Epithelial cell of esophagus (primary cell): ENCODE measurements around the gene PLA2G4A.

ENCODE experiments used
- DNase-seq: peaks from one replicate; pipeline ENCODE4 v3.0.0; 2010; ENCODE audit warnings: low read depth
- H3K4me3 ChIP-seq: 2 replicates; pipeline ENCODE4 v1.5.1; 2011; ENCODE audit warnings: mild to moderate bottlenecking, low read length, control low read depth
- TF ChIP-seq, protein P1 (sequence below): IDR thresholded peaks from 2 replicates; pipeline ENCODE4 v1.5.1; 2011; ENCODE audit warnings: low read depth, mild to moderate bottlenecking, low read length, control low read depth, inconsistent platforms; ENCODE audit not compliant: insufficient read depth; ENCODE audit errors: missing control alignments

Gene PLA2G4A

GRCh38 chr1:186841599-186841998 is 12.8 kb downstream of the PLA2G4A start:
- no peak overlapping the region for H3K4me3 ChIP-seq
- TF ChIP-seq, protein P1, sequence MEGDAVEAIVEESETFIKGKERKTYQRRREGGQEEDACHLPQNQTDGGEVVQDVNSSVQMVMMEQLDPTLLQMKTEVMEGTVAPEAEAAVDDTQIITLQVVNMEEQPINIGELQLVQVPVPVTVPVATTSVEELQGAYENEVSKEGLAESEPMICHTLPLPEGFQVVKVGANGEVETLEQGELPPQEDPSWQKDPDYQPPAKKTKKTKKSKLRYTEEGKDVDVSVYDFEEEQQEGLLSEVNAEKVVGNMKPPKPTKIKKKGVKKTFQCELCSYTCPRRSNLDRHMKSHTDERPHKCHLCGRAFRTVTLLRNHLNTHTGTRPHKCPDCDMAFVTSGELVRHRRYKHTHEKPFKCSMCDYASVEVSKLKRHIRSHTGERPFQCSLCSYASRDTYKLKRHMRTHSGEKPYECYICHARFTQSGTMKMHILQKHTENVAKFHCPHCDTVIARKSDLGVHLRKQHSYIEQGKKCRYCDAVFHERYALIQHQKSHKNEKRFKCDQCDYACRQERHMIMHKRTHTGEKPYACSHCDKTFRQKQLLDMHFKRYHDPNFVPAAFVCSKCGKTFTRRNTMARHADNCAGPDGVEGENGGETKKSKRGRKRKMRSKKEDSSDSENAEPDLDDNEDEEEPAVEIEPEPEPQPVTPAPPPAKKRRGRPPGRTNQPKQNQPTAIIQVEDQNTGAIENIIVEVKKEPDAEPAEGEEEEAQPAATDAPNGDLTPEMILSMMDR = no peak
- DNase-seq = peak; percentile 78

DNA sequence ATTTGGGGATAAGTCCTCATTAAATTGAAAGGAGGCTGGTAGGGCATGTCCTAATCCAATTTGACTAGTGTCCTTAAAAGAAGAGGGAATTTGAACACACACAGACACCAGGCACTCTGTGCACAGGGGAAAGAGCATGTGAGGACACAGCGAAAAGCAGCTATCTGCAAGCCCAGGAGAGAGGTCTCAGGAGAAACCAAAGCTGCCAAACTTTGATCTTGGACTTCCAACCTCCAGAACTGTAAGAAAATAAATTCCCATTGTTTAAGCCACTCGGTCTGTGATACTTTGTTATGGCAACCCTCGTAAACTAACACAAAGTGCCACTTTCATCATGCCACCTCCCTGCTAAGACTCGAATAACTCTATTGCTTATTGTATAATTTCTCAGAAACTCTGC is 13.8 kb downstream of the PLA2G4A start:
- H3K4me3 ChIP-seq = no peak overlapping the region
- DNase-seq = no peak
- TF ChIP-seq, protein P1 = no peak

DNA sequence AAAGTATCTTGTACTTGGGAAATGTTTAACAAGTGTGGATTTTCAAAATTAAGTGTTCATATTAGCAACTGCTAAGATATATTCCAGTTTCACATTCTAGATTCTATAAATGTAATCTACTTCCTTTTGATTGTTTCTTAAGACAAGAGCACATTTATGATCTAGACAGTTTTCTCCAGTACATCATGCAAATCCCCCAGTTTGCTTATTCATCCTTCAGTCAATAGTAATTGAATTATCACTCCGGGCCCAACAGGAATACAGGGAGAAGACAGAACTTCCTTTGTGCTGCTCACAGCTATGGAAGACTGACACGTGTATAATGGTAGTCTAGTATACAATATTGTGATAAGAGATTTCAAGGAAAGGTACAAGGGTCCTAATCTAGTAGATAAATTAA is 14.5 kb downstream of the PLA2G4A start:
- TF ChIP-seq, protein P1 = no peak

DNA sequence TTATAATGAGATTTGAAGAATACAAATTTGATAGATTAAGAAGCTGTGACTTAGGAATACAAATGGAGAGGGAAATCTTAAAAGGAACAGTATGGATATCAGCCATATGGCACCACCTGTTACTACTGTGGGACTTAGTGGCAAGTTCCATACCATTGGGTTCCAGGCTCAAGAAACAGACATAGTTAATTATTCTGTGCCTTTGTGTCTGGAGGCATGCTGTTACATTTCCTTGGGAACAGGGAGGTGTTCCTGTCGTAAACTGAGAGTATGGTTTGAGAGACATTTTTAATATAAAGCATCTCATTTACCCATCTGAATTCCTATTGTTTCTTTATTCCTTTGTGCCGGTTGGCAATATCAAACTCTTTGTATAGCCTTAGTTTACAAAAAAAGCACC is 15.2 kb downstream of the PLA2G4A start:
- DNase-seq = no peak
- TF ChIP-seq, protein P1 = no peak
- no peak overlapping the region for H3K4me3 ChIP-seq

More for the DNA sequence above, 14.5 kb downstream of the PLA2G4A start:
- H3K4me3 ChIP-seq = no peak overlapping the region
- DNase-seq = no peak

DNA sequence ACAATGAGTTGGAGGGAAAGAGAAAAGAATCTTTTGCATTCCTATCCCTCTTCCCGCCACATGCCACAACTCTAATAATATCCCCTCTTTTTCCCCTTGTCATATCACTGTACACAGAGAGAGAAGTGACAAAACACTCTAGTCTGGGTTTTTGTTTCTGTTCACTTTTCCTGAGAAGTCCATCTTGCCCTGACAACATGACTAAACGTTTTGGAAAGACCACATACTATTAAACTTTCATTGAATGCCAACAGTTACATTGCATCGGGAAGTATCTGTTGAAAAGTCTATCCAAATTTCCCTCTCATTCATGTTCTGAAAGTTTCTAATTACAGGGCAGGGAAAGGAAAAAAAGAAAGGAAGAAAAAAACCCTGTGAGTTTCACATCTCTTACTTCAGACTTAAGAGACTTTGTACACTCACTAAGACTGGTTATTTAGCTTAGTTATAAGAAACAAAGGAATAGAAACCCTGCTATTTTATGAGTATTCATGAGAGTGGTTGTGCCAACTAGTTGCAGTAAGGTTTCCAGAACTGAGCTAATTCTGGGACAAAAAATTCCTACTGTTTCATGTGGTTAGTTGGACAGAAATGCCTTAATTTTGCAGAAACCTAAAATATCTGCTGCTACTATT is 16.9 kb downstream of the PLA2G4A start:
- no peak for DNase-seq
- TF ChIP-seq, protein P1 = no peak
- no peak overlapping the region for H3K4me3 ChIP-seq

DNA sequence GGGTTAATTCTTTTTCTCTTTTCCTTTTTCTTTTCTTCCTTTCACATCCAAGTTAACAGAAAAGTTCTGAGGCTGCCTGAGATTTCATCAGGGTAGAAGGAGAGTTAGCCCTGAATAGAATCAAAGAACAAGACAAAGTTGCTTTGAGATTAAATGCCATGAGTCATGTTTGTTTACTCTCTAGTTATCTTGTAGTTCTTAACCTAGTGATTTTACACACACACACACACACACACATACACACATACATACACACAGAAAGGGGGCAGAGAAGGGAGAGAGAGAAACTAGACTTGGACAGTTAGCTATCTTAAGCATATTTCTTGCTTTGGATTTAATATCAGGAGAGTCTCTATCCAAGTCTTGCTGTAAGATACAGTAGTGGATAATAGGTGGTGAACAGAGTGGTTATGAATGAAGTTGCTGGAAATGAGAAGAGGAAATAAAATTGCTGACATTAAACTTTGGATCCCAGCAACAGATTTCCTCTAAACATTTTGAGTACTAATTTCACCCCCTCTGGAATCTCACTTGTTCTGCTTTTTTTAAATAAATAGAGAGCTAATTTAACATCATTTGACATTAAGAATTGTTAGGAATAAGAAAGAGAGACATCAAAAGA is 19.9 kb downstream of the PLA2G4A start:
- no peak overlapping the region for H3K4me3 ChIP-seq
- DNase-seq = peak; percentile 26
- TF ChIP-seq, protein P1 = no peak

DNA sequence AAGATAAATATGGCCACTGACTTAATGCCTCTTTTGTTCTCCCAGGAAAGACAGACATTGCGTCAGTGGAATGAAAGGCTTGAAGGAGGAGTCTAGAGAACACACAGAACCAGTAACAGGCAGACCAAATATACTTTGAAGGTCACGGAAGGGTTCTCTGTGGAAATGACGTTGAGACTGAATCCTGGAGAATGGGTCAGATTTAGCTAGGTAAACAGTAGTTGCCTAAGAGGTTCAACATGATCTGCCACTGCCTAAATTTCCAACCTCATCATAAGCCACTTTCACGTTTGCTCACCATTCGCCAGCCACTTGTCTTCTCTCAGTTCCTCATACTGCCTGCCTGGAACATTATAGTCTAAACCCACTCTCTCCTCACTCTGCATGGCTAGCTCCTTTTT is 20.5 kb downstream of the PLA2G4A start:
- no peak for DNase-seq
- TF ChIP-seq, protein P1 = no peak
- no peak overlapping the region for H3K4me3 ChIP-seq
